PC-3 (cell line): ENCODE measurements around the gene FARP1.

Experiments
- CTCF ChIP-seq: fragments of 300-600 bp; sonication (generic); conservative IDR thresholded peaks from 2 replicates; pipeline ENCODE4 v1.5.1; 2017; ENCODE audit warnings: antibody characterized with exemption, low read depth, mild to moderate bottlenecking, low read length
- EZH2phosphoT487 ChIP-seq: fragments of 300-600 bp; sonication (generic); IDR thresholded peaks from 2 replicates; pipeline ENCODE4 v1.6.1; 2018; ENCODE audit warnings: mild to moderate bottlenecking, antibody characterized with exemption, low read length, borderline replicate concordance

GRCh38 chr13:98129059-98129746 lies 13.7 kb upstream of the FARP1 start:
- peak; percentile 23; the same call in 1 of the 2 replicates for TF ChIP-seq CTCF
- TF ChIP-seq EZH2phosphoT487, result no peak
